Psoas muscle (tissue), 8 donors: ENCODE measurements around the gene MRPL11. TPM values are rescaled to one million over a fixed set of nuclear protein-coding genes. Genes with fewer than 3 reads are reported as not detected.

ENCODE experiments used
- ATAC-seq, 4 donors: fragments of 200-7000 bp; cut with Tn5 transposase; one replicate each; pipeline ENCODE4 v1.9.1; 2020; ENCODE audit warnings: moderate library complexity in 3 of 4, mild to moderate bottlenecking in 2 of 4
- DNase-seq, 2 donors: peaks; one replicate each; pipeline ENCODE4 v3.0.0-alpha.2; 2020
- H3K27ac ChIP-seq: fragments of 200-600 bp; one replicate; pipeline ENCODE4 v1.8.0; 2022
- H3K27me3 ChIP-seq, 3 donors: fragments of 200-600 bp in 1 of 3; one replicate each; pipeline versions ENCODE4 v1.6.1 to v1.8.0; 2013 to 2022; ENCODE audit warnings: low read length in 2 of 3, mild to moderate bottlenecking in 2 of 3, moderate library complexity in 1 of 3; ENCODE audit not compliant: insufficient read depth in 3 of 3
- H3K36me3 ChIP-seq, 2 donors: fragments of 200-600 bp in 1 of 2; one replicate each; pipeline versions ENCODE4 v1.6.1 to v1.8.0; 2013 to 2022; ENCODE audit warnings: low read depth in 1 of 2, mild to moderate bottlenecking in 1 of 2, moderate library complexity in 1 of 2; ENCODE audit not compliant: insufficient read depth in 1 of 2
- H3K4me1 ChIP-seq: fragments of 200-600 bp; one replicate; pipeline ENCODE4 v1.8.0; 2022
- H3K4me3 ChIP-seq: fragments of 200-600 bp; one replicate; pipeline ENCODE4 v1.8.0; 2022; ENCODE audit warnings: mild to moderate bottlenecking
- H3K9me3 ChIP-seq: fragments of 200-600 bp; one replicate; pipeline ENCODE4 v1.8.0; 2022
- WGBS, 3 donors: extraction: QIAGEN DNeasy Blood & Tissue Kit; methylation state at CpG; one replicate each; pipeline versions ENCODE4 v1.1.6 to v1.1.7; 2013; 5-methylcytosine and 5-hydroxymethylcytosine counted together
- intact Hi-C, 2 donors: fragments of 100-400 bp; cut with DNase I; formaldehyde crosslinking; loops; one replicate each; pipeline versions ENCODE4 v1.11.0 to v1.14.2; 2022
- polyA plus RNA-seq, 3 donors: library from polyadenylated mRNA; stranded (reverse); fragments of 200-250 nt; gene quantifications; one replicate each; pipeline ENCODE4 v1.2.3, GENCODE V29; 2013
- total RNA-seq, 4 donors: library from RNA; stranded (reverse); fragmentation: NEBNext Ultra II Directional in 2 of 4; extraction: Animal tissue kit (Norgen Biotek cat#: 25700) in 2 of 4; gene quantifications; one replicate each; pipeline versions ENCODE4 v1.2.1 to v1.2.4, GENCODE V29; 2021 to 2023
- TF ChIP-seq, protein P1 (sequence below): fragments of 200-600 bp; IDR thresholded peaks from one replicate; pipeline ENCODE4 v1.8.0; 2022; ENCODE audit warnings: antibody characterized with exemption
- donor health status: healthy with polysubstance abuse.
- donor health status: DM: no; HTN: no; CAD: no; lungs with moderate emphysema.
- donor health status: Bipolar disorder and iron deficiency.
- donor health status: healthy.
- donor health status: DM: yes; HTN: yes; CAD: no.
- donor health status: DM: no; HTN: no; CAD: no.
- donor health status: DM: no; HTN: no; CAD: no.
- donor health status: DM: yes; HTN: yes; CAD: no.

The MRPL11 gene
- total and polyA plus RNA-seq, 7 donors, result 37.0 to 60.9 (median 57.4) TPM

DNA sequence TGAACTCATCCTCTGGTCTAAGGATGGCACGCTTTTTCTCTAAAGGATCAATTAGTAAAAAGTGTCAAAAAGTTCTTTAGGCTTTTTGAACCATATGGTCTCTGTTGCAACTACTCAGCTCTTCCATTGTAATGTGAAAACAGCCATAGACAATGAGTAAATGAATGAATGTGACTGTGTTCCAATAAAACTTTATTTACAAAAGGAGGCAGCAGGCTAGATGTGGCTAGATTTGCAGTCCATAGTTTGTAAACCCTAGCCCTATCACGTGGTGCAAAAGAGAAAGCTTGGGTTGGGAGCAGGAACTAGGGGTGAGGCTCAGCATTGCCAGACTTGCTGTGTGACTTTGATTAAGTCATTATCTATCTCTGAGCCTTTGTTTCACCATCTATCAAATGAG lies 23.2 kb downstream of the MRPL11 start:
- H3K9me3 ChIP-seq, result no peaks in the 10 kb centered on the region
- no peak overlapping the region for H3K4me3 ChIP-seq
- H3K27me3 ChIP-seq, result no peaks in the 10 kb centered on the region
- peaks cover 30% of the 10 kb centered on the region for H3K4me1 ChIP-seq
- TF ChIP-seq, protein P1, sequence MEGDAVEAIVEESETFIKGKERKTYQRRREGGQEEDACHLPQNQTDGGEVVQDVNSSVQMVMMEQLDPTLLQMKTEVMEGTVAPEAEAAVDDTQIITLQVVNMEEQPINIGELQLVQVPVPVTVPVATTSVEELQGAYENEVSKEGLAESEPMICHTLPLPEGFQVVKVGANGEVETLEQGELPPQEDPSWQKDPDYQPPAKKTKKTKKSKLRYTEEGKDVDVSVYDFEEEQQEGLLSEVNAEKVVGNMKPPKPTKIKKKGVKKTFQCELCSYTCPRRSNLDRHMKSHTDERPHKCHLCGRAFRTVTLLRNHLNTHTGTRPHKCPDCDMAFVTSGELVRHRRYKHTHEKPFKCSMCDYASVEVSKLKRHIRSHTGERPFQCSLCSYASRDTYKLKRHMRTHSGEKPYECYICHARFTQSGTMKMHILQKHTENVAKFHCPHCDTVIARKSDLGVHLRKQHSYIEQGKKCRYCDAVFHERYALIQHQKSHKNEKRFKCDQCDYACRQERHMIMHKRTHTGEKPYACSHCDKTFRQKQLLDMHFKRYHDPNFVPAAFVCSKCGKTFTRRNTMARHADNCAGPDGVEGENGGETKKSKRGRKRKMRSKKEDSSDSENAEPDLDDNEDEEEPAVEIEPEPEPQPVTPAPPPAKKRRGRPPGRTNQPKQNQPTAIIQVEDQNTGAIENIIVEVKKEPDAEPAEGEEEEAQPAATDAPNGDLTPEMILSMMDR, result no peak
- DNase-seq, result no peak
- no peak overlapping the region for H3K27ac ChIP-seq
- no peak for ATAC-seq
- WGBS, 3 donors, result 44 to 50% (median 50%) methylated on average over 2 of the region's 2 CpGs
- H3K36me3 ChIP-seq, result no peaks in the 10 kb centered on the region
- intact Hi-C loops, result loop anchor here in 1 of 2 donors (10.0 kb wide), 1 partner anchor 269 kb away; no protein-coding TSS in a partner anchor

DNA sequence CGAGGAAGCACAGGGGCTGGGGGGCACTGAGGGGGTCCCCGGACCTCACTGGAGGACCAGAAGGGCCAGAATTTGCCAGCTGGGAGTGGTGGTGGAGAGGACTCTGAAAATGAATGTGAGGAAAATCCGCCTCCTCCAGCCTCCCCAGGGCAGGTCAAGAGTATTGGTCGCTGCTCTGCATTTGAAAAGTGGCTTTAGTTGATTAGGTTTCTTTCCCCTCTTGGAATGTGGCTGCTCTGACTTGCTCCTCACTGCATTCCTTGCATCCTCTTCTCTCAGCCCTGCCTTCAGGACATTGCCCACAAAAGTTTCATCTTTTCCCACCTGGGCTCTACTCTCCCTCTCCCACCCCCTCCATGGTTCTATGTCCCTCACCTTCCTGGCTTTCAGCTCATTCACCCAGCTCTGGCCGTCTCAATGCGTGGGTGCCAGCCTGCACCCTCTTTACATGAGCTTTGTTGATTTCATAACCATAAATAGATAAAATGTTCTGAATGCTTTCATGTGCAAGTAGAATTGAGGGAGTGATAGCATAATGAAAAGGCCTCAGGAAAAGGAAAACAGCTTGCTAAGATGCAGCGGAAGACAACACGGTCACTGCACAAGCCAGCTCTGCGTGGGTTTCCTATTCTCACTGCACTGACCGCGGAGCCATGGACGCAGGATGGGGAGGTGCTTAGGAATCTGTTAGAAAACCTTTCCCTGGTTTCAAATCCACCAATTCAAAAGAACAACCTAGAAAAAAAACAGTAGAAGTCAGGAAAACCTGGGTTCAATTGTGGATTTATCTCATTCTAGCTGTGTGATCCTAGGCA lies 24.3 kb downstream of the MRPL11 start:
- Histone ChIP-seq H3K4me1 (peaks cover 19% of the 10 kb centered on the region), H3K9me3 (no peaks in the 10 kb centered on the region), H3K27ac (no peak overlapping the region), H3K27me3 (peaks cover 0 to 5% (median 3%) of the 10 kb centered on the region in 3 donors), H3K36me3 (no peaks in the 10 kb centered on the region), H3K4me3 (no peak overlapping the region)
- 56 to 65% (median 60%) methylated on average over 11 to 12 of the region's 12 CpGs for WGBS, 3 donors
- intact Hi-C loops, result loop anchor here in 1 of 2 donors (10.0 kb wide), 1 partner anchor 270 kb away; no protein-coding TSS in a partner anchor
- ATAC-seq, result no peak
- TF ChIP-seq, protein P1, result no peak
- no peak for DNase-seq

DNA sequence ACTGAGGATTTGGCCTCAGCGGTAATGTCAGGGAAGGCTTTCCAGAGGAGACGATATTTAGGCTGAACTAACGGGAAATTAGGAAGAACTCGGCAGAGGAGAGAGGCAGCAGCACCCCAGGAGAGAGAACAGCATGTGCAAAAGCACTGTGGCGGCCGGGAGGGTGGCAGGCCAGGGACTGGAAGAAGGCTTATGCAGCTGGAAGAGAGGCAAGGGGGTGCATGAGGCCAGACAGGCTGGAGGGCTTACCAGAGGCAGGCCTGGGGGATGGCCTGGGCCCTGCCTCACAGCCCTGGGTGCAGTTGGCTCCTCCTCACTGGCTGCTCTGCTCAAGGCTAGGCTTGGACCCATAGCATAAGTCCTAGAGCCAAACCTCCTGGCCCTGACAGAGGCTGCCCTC lies 25.5 kb downstream of the MRPL11 start:
- Histone ChIP-seq H3K4me1 (peaks cover 15% of the 10 kb centered on the region), H3K9me3 (no peaks in the 10 kb centered on the region), H3K36me3 (no peaks in the 10 kb centered on the region), H3K27ac (no peak overlapping the region), H3K4me3 (no peak overlapping the region), H3K27me3 (peaks cover 0 to 12% (median 3%) of the 10 kb centered on the region in 3 donors)
- TF ChIP-seq, protein P1, result no peak
- ATAC-seq (no peak), DNase-seq (no peak)
- 77 to 81% (median 78%) methylated on average over 6 of the region's 6 CpGs for WGBS, 3 donors
- intact Hi-C loops, result loop anchor here in 1 of 2 donors (10.0 kb wide), 1 partner anchor 272 kb away; no protein-coding TSS in a partner anchor

DNA sequence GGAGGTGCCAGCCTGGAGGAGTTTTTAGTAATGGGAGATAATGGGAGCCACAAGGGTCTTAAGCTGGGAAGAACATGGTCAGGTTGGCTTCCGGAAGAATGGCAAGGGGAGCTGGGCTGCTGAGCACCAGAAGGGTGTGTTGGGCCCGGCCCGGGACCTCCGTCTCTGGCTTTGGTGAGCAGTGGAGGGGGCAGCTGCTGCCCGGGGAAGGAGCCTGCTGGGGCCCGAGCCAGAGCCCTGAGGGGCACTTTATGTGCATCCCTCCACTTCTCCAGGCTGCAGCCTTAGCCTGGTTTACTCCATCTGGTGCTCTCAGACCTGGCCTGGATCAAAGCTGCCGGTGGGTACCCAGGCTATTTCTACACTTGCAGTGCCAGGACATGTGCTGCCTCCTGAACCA lies 26.5 kb downstream of the MRPL11 start:
- ATAC-seq, result no peak
- 62 to 68% (median 67%) methylated on average over 7 of the region's 7 CpGs for WGBS, 3 donors
- TF ChIP-seq, protein P1, result no peak
- intact Hi-C loops, result loop anchor here in 1 of 2 donors (10.0 kb wide), 1 partner anchor 273 kb away; no protein-coding TSS in a partner anchor
- peaks cover 0 to 12% (median 3%) of the 10 kb centered on the region in 3 donors for H3K27me3 ChIP-seq
- no peaks in the 10 kb centered on the region for H3K9me3 ChIP-seq
- no peaks in the 10 kb centered on the region for H3K36me3 ChIP-seq
- DNase-seq, result no peak
- no peak overlapping the region for H3K27ac ChIP-seq
- no peak overlapping the region for H3K4me3 ChIP-seq
- peaks cover 6% of the 10 kb centered on the region for H3K4me1 ChIP-seq
